GM23338 (cell line): ENCODE results near the gene ZNF438. TPM values are rescaled to one million over a fixed set of nuclear protein-coding genes. Genes with fewer than 3 reads are reported as not detected.

Source experiments
- ATAC-seq: fragments of 200-7000 bp; cut with Tn5 transposase; 3 replicates; pipeline ENCODE4 v1.9.1; 2020
- DNase-seq: peaks from one replicate; pipeline ENCODE4 v3.0.0-alpha.2; 2015; ENCODE audit warnings: low spot score
- H2AFZ ChIP-seq: fragments of 200-600 bp; sonication (generic); 2 replicates; pipeline ENCODE4 v1.8.0; 2016; ENCODE audit warnings: antibody characterized with exemption, mild to moderate bottlenecking, moderate library complexity
- H3F3A ChIP-seq: fragments of 200-600 bp; sonication (generic); replicated peaks from 2 replicates; pipeline ENCODE4 v1.8.0; 2017; ENCODE audit warnings: antibody characterized with exemption, mixed run types, low read depth
- H3K27ac ChIP-seq: fragments of 200-600 bp; sonication (generic); 2 replicates; pipeline ENCODE4 v1.6.1; 2016; ENCODE audit warnings: low read depth
- H3K27me3 ChIP-seq: fragments of 200-600 bp; sonication (generic); 2 replicates; pipeline ENCODE4 v1.8.0; 2016; ENCODE audit warnings: mild to moderate bottlenecking, mixed run types, moderate library complexity; ENCODE audit not compliant: insufficient read depth
- H3K36me3 ChIP-seq: fragments of 200-600 bp; sonication (generic); 2 replicates; pipeline ENCODE4 v1.8.0; 2016; ENCODE audit warnings: mild to moderate bottlenecking; ENCODE audit not compliant: insufficient read depth
- H3K4me1 ChIP-seq: fragments of 200-600 bp; sonication (generic); 2 replicates; pipeline ENCODE4 v1.8.0; 2016; ENCODE audit warnings: mild to moderate bottlenecking, moderate library complexity; ENCODE audit not compliant: insufficient read depth
- H3K4me2 ChIP-seq: fragments of 200-600 bp; sonication (generic); 2 replicates; pipeline ENCODE4 v1.7.1; 2017; ENCODE audit warnings: mixed run types
- H3K4me3 ChIP-seq: fragments of 200-600 bp; sonication (generic); 2 replicates; pipeline ENCODE4 v1.6.1; 2016; ENCODE audit warnings: mixed run types
- H3K79me2 ChIP-seq: fragments of 200-600 bp; sonication (generic); replicated peaks from 2 replicates; pipeline ENCODE4 v1.8.0; 2017; ENCODE audit warnings: mild to moderate bottlenecking; ENCODE audit not compliant: insufficient read depth
- H3K9me2 ChIP-seq: fragments of 200-600 bp; sonication (generic); 2 replicates; pipeline ENCODE4 v1.8.0; 2017; ENCODE audit not compliant: insufficient read depth
- H4K20me1 ChIP-seq: fragments of 200-600 bp; sonication (generic); replicated peaks from 2 replicates; pipeline ENCODE4 v1.8.0; 2017; ENCODE audit warnings: mild to moderate bottlenecking; ENCODE audit not compliant: insufficient read depth
- H3K27ac Mint-ChIP-seq: 2 replicates; pipeline ENCODE4 v1.8.0; 2020; ENCODE audit warnings: inconsistent platforms, mild to moderate bottlenecking, moderate library complexity, mixed read lengths
- H3K27me3 Mint-ChIP-seq: 3 replicates; pipeline ENCODE4 v1.8.0; 2022; ENCODE audit warnings: low read depth, mild to moderate bottlenecking, moderate library complexity, mixed read lengths, inconsistent platforms; ENCODE audit not compliant: insufficient read depth, poor library complexity
- H3K36me3 Mint-ChIP-seq: 3 replicates; pipeline ENCODE4 v1.8.0; 2021; ENCODE audit warnings: low read depth, mild to moderate bottlenecking, inconsistent platforms, moderate library complexity, mixed read lengths
- H3K4me1 Mint-ChIP-seq: 3 replicates; pipeline ENCODE4 v1.8.0; 2020; ENCODE audit warnings: mild to moderate bottlenecking, inconsistent platforms, mixed read lengths
- H3K4me3 Mint-ChIP-seq: 3 replicates; pipeline ENCODE4 v1.8.0; 2021; ENCODE audit warnings: moderate library complexity, mild to moderate bottlenecking, inconsistent platforms, mixed read lengths
- H3K9me3 Mint-ChIP-seq: 3 replicates; pipeline ENCODE4 v1.8.0; 2020; ENCODE audit warnings: moderate library complexity, mild to moderate bottlenecking, inconsistent platforms, mixed read lengths
- CREB1 ChIP-seq: fragments of 250-450 bp; sonication (Bioruptor Pico); IDR thresholded peaks from 2 replicates; pipeline ENCODE4 v1.5.0; 2020; ENCODE audit warnings: low read depth, mild to moderate bottlenecking, moderate library complexity
- CTCF ChIP-seq, 2 experiments: fragments of 200-600 bp in 1 of 2; sonication (generic) in 1 of 2; conservative IDR thresholded peaks; 2 replicates each; pipeline versions ENCODE4 v1.5.1 to v1.6.1; 2016 to 2017; ENCODE audit warnings: antibody characterized with exemption in 2 of 2, low read depth in 2 of 2, mild to moderate bottlenecking in 2 of 2, moderate library complexity in 1 of 2
- EZH2 ChIP-seq: fragments of 200-600 bp; sonication (generic); IDR thresholded peaks from one replicate; pipeline ENCODE4 v1.8.0; 2017; ENCODE audit warnings: antibody characterized with exemption, mild to moderate bottlenecking, low read depth; ENCODE audit not compliant: unreplicated experiment
- JUNB ChIP-seq: IDR thresholded peaks from one replicate; pipeline ENCODE4 v1.6.1; 2016; ENCODE audit warnings: antibody characterized with exemption; ENCODE audit not compliant: unreplicated experiment
- NANOG ChIP-seq: IDR thresholded peaks from 2 replicates; pipeline ENCODE4 v1.6.1; 2016; ENCODE audit warnings: antibody characterized with exemption, borderline replicate concordance
- POLR2AphosphoS5 ChIP-seq: IDR thresholded peaks from 2 replicates; pipeline ENCODE4 v1.6.1; 2016; ENCODE audit warnings: antibody characterized with exemption, low read depth
- ZNF331 ChIP-seq: fragments of 250-450 bp; sonication (Bioruptor Pico); IDR thresholded peaks from 2 replicates; pipeline ENCODE4 v1.5.0; 2020; ENCODE audit warnings: low read depth, mild to moderate bottlenecking, moderate library complexity
- polyA plus RNA-seq: library from polyadenylated mRNA; unstranded; fragments of >200 nt; fragmentation: Nextera tagmentation; extraction: Ambion mirVana; gene quantifications from 2 replicates; pipeline ENCODE4 v1.2.1, GENCODE V29; 2016
- total RNA-seq: library from RNA; depleted of rRNA; stranded (reverse); fragments of >200 nt; shearing (Covaris generic); gene quantifications from 2 replicates; pipeline ENCODE4 v1.2.3, GENCODE V29; 2014
- TF ChIP-seq, protein P1 (sequence below): IDR thresholded peaks from 2 replicates; pipeline ENCODE4 v1.6.1; 2016; ENCODE audit warnings: antibody characterized with exemption
- TF ChIP-seq, protein P2 (sequence below): IDR thresholded peaks from one replicate; pipeline ENCODE4 v1.6.1; 2018; ENCODE audit warnings: antibody characterized with exemption; ENCODE audit not compliant: unreplicated experiment
- TF ChIP-seq, protein P3 (sequence below): fragments of 250-450 bp; sonication (Bioruptor Pico); IDR thresholded peaks from 2 replicates; pipeline ENCODE4 v1.5.0; 2020; ENCODE audit warnings: mild to moderate bottlenecking, moderate library complexity

Gene ZNF438
- total and polyA plus RNA-seq, 2 experiments from 2014 or later: 0.91 to 0.94 TPM

GRCh38 chr10:31011665-31012022, 20.0 kb downstream of the ZNF438 start (continued):
- TF ChIP-seq ZNF331 (CRISPR knock-in tag): no peak
- no peak for TF ChIP-seq CREB1 (CRISPR knock-in tag)
- TF ChIP-seq NANOG: no peak
- TF ChIP-seq, protein P1, sequence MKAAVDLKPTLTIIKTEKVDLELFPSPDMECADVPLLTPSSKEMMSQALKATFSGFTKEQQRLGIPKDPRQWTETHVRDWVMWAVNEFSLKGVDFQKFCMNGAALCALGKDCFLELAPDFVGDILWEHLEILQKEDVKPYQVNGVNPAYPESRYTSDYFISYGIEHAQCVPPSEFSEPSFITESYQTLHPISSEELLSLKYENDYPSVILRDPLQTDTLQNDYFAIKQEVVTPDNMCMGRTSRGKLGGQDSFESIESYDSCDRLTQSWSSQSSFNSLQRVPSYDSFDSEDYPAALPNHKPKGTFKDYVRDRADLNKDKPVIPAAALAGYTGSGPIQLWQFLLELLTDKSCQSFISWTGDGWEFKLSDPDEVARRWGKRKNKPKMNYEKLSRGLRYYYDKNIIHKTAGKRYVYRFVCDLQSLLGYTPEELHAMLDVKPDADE: no peak
- no peak for TF ChIP-seq CTCF (conservative IDR thresholded peaks at IDR 0.05; ENCODE audit: low read depth in 2 of 2)
- no peak for TF ChIP-seq JUNB
- TF ChIP-seq, protein P2, sequence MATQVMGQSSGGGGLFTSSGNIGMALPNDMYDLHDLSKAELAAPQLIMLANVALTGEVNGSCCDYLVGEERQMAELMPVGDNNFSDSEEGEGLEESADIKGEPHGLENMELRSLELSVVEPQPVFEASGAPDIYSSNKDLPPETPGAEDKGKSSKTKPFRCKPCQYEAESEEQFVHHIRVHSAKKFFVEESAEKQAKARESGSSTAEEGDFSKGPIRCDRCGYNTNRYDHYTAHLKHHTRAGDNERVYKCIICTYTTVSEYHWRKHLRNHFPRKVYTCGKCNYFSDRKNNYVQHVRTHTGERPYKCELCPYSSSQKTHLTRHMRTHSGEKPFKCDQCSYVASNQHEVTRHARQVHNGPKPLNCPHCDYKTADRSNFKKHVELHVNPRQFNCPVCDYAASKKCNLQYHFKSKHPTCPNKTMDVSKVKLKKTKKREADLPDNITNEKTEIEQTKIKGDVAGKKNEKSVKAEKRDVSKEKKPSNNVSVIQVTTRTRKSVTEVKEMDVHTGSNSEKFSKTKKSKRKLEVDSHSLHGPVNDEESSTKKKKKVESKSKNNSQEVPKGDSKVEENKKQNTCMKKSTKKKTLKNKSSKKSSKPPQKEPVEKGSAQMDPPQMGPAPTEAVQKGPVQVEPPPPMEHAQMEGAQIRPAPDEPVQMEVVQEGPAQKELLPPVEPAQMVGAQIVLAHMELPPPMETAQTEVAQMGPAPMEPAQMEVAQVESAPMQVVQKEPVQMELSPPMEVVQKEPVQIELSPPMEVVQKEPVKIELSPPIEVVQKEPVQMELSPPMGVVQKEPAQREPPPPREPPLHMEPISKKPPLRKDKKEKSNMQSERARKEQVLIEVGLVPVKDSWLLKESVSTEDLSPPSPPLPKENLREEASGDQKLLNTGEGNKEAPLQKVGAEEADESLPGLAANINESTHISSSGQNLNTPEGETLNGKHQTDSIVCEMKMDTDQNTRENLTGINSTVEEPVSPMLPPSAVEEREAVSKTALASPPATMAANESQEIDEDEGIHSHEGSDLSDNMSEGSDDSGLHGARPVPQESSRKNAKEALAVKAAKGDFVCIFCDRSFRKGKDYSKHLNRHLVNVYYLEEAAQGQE: no peak

GRCh38 chr10:31011017-31011664, 20.5 kb downstream of the ZNF438 start:
- Mint-ChIP-seq H3K4me3 (no peak overlapping the region), H3K27me3 (peaks cover 4% of the 10 kb centered on the region), H3K9me3 (no peaks in the 10 kb centered on the region), H3K4me1 (peaks cover under 1% of the 10 kb centered on the region; the same call in 1 of the 3 replicates), H3K27ac (no peak overlapping the region), H3K36me3 (no peaks in the 10 kb centered on the region)
- DNase-seq (no peak), ATAC-seq (no peak)
- no peak overlapping the region for H3K4me3 ChIP-seq
- no peaks in the 10 kb centered on the region for H3F3A ChIP-seq
- H3K9me2 ChIP-seq: 0 out of 2 replicates have a peak, but pooled peaks cover 1% of the 10 kb centered on the region
- no peaks in the 10 kb centered on the region for H3K79me2 ChIP-seq
- no peaks in the 10 kb centered on the region for H3K27me3 ChIP-seq
- no peak overlapping the region for H3K4me2 ChIP-seq
- no peaks in the 10 kb centered on the region for H4K20me1 ChIP-seq
- no peak overlapping the region for H2AFZ ChIP-seq
- no peak overlapping the region for H3K27ac ChIP-seq
- no peaks in the 10 kb centered on the region for H3K36me3 ChIP-seq
- no peaks in the 10 kb centered on the region for H3K4me1 ChIP-seq
- no peak for TF ChIP-seq NANOG
- TF ChIP-seq JUNB: no peak
- TF ChIP-seq ZNF331 (CRISPR knock-in tag): no peak
- TF ChIP-seq POLR2AphosphoS5: no peak
- no peak for TF ChIP-seq EZH2
- TF ChIP-seq, protein P1: no peak
- TF ChIP-seq, protein P3, sequence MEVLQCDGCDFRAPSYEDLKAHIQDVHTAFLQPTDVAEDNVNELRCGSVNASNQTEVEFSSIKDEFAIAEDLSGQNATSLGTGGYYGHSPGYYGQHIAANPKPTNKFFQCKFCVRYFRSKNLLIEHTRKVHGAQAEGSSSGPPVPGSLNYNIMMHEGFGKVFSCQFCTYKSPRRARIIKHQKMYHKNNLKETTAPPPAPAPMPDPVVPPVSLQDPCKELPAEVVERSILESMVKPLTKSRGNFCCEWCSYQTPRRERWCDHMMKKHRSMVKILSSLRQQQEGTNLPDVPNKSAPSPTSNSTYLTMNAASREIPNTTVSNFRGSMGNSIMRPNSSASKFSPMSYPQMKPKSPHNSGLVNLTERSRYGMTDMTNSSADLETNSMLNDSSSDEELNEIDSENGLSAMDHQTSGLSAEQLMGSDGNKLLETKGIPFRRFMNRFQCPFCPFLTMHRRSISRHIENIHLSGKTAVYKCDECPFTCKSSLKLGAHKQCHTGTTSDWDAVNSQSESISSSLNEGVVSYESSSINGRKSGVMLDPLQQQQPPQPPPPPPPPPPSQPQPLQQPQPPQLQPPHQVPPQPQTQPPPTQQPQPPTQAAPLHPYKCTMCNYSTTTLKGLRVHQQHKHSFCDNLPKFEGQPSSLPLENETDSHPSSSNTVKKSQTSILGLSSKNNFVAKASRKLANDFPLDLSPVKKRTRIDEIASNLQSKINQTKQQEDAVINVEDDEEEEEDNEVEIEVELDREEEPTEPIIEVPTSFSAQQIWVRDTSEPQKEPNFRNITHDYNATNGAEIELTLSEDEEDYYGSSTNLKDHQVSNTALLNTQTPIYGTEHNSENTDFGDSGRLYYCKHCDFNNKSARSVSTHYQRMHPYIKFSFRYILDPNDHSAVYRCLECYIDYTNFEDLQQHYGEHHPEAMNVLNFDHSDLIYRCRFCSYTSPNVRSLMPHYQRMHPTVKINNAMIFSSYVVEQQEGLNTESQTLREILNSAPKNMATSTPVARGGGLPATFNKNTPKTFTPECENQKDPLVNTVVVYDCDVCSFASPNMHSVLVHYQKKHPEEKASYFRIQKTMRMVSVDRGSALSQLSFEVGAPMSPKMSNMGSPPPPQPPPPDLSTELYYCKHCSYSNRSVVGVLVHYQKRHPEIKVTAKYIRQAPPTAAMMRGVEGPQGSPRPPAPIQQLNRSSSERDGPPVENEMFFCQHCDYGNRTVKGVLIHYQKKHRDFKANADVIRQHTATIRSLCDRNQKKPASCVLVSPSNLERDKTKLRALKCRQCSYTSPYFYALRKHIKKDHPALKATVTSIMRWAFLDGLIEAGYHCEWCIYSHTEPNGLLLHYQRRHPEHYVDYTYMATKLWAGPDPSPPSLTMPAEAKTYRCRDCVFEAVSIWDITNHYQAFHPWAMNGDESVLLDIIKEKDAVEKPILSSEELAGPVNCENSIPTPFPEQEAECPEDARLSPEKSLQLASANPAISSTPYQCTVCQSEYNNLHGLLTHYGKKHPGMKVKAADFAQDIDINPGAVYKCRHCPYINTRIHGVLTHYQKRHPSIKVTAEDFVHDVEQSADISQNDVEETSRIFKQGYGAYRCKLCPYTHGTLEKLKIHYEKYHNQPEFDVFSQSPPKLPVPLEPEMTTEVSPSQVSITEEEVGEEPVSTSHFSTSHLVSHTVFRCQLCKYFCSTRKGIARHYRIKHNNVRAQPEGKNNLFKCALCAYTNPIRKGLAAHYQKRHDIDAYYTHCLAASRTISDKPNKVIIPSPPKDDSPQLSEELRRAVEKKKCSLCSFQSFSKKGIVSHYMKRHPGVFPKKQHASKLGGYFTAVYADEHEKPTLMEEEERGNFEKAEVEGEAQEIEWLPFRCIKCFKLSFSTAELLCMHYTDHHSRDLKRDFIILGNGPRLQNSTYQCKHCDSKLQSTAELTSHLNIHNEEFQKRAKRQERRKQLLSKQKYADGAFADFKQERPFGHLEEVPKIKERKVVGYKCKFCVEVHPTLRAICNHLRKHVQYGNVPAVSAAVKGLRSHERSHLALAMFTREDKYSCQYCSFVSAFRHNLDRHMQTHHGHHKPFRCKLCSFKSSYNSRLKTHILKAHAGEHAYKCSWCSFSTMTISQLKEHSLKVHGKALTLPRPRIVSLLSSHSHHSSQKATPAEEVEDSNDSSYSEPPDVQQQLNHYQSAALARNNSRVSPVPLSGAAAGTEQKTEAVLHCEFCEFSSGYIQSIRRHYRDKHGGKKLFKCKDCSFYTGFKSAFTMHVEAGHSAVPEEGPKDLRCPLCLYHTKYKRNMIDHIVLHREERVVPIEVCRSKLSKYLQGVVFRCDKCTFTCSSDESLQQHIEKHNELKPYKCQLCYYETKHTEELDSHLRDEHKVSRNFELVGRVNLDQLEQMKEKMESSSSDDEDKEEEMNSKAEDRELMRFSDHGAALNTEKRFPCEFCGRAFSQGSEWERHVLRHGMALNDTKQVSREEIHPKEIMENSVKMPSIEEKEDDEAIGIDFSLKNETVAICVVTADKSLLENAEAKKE (CRISPR knock-in tag): no peak
